Right lobe of liver (tissue), 4 donors: ENCODE measurements around the gene ACSL5.

Experiments
- CTCF ChIP-seq, 4 donors: fragments of 200-600 bp in 3 of 4; fragments of 450-650 bp in 1 of 4; IDR thresholded peaks; one replicate each; pipeline versions ENCODE4 v1.5.1 to v1.8.0; 2016 to 2022; ENCODE audit warnings: antibody characterized with exemption in 4 of 4, mild to moderate bottlenecking in 2 of 4
- POLR2A ChIP-seq: fragments of 450-650 bp; IDR thresholded peaks from one replicate; pipeline ENCODE4 v1.6.1; 2017; ENCODE audit warnings: antibody characterized with exemption, mild to moderate bottlenecking
- donor health status: DM: no; HTN: no; CAD: no.
- donor health status: DM: no; HTN: no; CAD: no.
- donor health status: DM: no; HTN: yes; CAD: no.

GRCh38 chr10:112448888-112449287 lies 75.0 kb downstream of the ACSL5 start:
- TF ChIP-seq CTCF (IDR thresholded peaks at IDR 0.05), result no peak
- no peak for TF ChIP-seq POLR2A
